ENCODE data around the gene IGSF9B.
A peak's percentile ranks its signal among the peaks of the same experiment; 100 is the strongest.

IGSF9B gene

DNA sequence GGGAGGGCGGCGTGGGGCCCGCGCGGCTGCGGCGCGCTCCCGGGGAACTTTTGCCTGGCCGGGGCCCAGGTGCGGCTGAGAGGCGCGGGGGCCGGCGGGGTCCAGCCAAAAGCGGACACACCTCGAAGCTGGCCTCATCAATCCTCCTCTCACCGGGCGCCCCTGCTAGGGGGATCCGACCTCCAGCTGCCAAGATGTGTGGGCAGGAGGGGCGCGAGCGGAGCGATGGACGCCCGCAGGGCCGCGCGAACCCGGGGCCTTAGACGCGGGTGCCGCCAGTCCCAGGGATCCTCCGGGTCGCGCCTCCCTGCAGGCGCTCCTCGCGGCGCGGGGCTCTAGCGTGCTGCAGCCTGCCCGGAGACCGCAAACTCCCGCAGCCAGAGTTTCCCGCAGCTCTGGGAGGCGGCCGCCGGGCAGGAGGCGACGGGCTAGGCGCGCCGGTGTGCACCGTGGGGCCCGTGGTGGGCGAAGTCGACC, 785 bp downstream of the IGSF9B start:
- DNase-seq (ENCODE audit: low read depth) = no peak
- TF ChIP-seq, protein P1, sequence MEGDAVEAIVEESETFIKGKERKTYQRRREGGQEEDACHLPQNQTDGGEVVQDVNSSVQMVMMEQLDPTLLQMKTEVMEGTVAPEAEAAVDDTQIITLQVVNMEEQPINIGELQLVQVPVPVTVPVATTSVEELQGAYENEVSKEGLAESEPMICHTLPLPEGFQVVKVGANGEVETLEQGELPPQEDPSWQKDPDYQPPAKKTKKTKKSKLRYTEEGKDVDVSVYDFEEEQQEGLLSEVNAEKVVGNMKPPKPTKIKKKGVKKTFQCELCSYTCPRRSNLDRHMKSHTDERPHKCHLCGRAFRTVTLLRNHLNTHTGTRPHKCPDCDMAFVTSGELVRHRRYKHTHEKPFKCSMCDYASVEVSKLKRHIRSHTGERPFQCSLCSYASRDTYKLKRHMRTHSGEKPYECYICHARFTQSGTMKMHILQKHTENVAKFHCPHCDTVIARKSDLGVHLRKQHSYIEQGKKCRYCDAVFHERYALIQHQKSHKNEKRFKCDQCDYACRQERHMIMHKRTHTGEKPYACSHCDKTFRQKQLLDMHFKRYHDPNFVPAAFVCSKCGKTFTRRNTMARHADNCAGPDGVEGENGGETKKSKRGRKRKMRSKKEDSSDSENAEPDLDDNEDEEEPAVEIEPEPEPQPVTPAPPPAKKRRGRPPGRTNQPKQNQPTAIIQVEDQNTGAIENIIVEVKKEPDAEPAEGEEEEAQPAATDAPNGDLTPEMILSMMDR (IDR thresholded peaks at IDR 0.05; ENCODE audit: low read depth, low read length, missing control alignments) = no peak
- H3K4me3 ChIP-seq (ENCODE audit: low read depth, low read length) = peak overlapping the region; percentile 78

DNA sequence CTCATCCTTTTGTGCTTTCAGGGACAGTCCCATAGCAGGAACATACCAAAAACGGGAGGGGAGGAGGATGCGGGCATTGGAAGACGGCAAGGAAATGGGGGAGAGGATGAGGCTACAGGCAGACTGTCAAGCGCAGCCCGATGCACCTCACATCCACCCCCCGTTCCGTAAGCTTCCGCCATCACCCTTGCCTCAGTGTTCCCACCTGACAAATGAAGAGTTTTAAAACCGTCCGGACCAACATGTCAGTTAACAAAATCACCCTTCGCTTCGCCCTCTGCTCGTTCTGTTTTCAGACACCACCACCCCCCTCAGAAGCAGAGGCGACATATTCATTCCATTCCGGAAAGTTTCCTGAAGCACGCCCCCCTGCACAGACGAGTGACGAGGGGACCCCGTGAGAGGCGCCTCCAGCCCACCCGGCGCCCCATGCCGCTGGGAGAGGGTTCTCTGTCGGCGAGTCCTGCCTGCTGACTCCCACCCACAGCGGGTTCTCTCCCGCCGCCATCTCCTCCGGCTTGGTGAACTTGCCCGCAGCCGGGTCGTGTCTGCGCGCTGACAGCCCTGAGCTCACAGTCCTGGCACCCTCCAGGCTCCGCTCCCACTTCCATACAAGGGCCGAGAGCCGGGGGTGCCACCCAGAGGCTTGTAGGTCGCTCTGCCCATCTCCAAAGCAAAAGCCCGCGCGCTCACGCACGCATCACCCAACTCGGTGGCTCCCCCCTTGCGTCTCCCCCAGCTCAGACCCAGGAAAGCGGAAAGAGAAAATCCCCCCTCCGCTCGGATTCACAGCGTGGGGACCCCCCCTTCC, 1.5 kb downstream of the IGSF9B start:
- DNase-seq (ENCODE audit: low read depth) = no peak
- H3K4me3 ChIP-seq (ENCODE audit: low read depth, low read length) = no peak overlapping the region
- TF ChIP-seq, protein P1 (IDR thresholded peaks at IDR 0.05; ENCODE audit: low read depth, low read length, missing control alignments) = no peak

DNA sequence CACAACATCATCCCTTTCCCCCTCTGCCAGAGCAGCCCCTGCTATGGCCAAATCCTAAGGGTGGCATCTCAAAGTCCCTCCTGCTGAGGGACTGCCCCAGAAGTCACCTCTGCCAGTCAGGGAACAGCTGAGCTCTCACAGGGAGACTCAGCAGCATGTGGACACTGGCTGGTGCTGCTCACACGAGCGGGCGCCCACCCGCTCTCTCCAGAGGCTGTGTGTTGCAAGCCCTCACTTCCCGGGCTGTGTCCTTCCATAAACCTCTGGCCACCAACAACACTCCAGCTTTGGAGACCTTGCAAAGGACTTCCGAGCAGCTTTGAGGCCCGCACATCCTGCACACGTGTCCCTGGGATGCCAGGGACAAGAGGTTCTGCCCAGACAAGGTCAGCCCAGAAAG, 2.8 kb downstream of the IGSF9B start:
- no peak for DNase-seq (ENCODE audit: low read depth)
- no peak overlapping the region for H3K4me3 ChIP-seq (ENCODE audit: low read depth, low read length)
- TF ChIP-seq, protein P1 (IDR thresholded peaks at IDR 0.05; ENCODE audit: low read depth, low read length, missing control alignments) = no peak

DNA sequence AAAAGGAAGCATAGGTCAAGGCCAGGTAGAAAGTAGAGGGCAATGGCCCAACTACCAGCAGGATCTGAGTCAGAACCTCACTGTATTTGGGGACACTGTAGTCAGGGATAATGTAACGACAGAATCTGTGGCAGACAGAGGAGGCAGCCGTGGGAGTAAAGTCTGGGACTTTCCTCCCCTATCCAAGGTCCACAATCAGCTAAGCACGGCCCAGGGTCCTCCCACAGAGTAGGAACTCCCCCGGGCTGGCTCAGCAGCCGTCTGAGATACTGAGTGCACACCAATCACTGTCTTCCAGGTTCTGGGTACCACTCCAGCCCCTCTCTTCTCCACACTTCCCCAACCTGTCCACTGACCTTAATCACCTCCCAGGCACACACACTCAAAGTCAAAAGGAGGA, 3.2 kb downstream of the IGSF9B start:
- no peak overlapping the region for H3K4me3 ChIP-seq (ENCODE audit: low read depth, low read length)
- DNase-seq (ENCODE audit: low read depth) = no peak
- TF ChIP-seq, protein P1 (IDR thresholded peaks at IDR 0.05; ENCODE audit: low read depth, low read length, missing control alignments) = no peak

DNA sequence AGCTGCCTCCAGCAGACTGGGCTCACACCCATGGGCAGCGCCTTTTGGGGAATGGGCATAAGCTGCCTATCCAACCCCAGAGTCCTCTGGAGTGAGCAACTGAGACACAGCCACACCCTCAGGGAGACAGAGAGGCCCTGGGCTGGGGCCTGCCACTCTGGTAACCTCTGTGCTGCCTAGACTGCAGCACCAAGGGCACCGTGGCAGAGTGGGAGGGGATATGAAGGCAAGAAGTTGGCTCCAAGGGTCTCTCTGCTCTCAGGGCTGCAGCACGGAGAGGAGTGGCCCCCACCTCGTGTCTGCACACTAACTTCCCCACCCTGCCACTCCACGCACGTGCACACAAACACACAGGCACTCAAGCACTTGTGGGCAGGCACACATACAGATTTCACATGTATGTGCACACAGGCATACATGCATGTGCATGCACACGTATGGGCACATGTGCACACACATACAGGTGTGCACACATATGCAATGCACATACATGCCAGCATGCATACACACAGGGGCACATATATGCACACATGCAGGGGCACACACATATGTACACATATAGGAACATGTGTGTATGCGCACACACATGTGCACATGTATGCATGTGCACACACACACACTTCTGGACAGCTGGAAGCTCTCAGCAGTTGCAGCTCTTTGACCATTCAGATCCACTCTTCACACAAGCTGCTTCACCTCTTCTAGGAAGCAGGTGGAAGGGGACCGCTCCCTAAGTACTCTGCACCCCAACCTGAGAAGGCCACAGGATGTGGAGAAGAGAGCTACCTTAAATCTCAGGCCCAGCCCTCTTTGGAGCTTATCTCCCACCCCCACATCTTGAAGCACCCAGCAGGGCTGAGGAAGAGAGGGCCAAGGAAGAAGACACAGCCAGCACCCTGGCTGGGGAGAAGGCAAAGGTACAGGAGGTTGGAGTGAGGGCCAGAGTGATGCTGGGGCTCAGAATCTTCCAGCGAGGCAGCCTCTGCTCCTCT, 4.3 kb downstream of the IGSF9B start:
- DNase-seq (ENCODE audit: low read depth) = no peak
- TF ChIP-seq, protein P1 (IDR thresholded peaks at IDR 0.05; ENCODE audit: low read depth, low read length, missing control alignments) = no peak
- no peak overlapping the region for H3K4me3 ChIP-seq (ENCODE audit: low read depth, low read length)

DNA sequence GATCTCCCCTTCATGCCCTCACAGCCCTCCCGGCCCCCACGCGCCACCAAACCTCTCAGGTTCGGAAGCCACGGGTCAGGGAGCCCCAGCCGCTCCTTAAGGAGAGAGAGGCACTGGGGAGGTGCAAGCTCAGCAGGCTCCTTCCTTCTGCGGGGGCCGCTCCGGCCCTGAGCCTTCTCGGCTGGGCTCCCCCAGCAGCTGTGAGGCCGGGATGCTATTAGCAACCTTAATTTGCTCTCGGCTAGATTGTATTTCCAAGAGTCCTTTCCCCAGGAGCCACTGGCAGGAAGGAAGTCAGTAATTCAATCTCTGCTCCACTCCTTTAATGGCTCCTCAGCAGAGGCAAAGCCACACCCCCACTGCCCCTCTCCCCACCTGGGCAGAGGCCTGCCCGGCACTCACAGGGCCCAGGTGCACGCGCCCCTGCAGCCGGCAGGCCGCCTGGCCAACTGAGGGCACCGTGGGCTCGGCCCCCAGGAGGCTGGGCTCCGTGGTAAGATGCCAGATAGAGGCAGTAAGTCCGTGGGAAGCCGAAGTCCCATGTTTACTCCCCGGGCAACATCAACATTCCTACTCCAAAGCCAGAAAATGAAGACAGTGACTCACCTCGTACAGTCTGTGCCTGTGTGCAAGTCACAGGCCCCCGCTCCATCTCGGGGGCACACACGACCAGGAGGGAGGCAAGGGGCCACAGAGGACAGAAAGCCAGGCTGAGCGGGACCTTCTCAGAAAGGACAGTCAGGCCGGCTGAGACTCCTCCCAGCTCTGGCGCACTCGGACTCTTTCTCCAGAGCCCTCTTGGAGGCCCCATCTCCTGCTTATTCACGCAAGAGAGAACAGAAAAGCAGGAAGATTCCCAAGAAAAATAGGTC, 5.2 kb downstream of the IGSF9B start:
- H3K4me3 ChIP-seq (ENCODE audit: low read depth, low read length) = no peak overlapping the region
- TF ChIP-seq, protein P1 (IDR thresholded peaks at IDR 0.05; ENCODE audit: low read depth, low read length, missing control alignments) = no peak
- DNase-seq (ENCODE audit: low read depth) = no peak
